Measurements from ENCODE around the gene CCDC191. TPM values are rescaled to one million over a fixed set of nuclear protein-coding genes. Genes with fewer than 3 reads are reported as not detected.

Gene CCDC191
- total RNA-seq, 2 donors from 2014 or later = 4.8 to 5.4 TPM

- ATAC-seq (replicated peaks in 1 of 2) (no peak), DNase-seq (no peak)
- peaks cover 0 to 1% of the 10 kb centered on the region in 2 donors for H3K9me3 Mint-ChIP-seq
- H3K27me3 Mint-ChIP-seq (ENCODE audit: low read depth) = no peaks in the 10 kb centered on the region
- no peak overlapping the region for H3K27ac Mint-ChIP-seq
- H3K4me1 Mint-ChIP-seq (ENCODE audit: low read depth) = no peaks in the 10 kb centered on the region
- no peak overlapping the region for H3K4me3 Mint-ChIP-seq
- H3K36me3 Mint-ChIP-seq (ENCODE audit: insufficient read depth in 2 of 2) = peaks cover 0 to 2% of the 10 kb centered on the region in 2 donors
These were observed 74.5 kb downstream of the CCDC191 start for GRCh38 chr3:113981803-113982202.

GRCh38 chr3:113979916-113980315 lies 76.4 kb downstream of the CCDC191 start:
- peaks cover 0 to 3% of the 10 kb centered on the region in 2 donors for H3K36me3 Mint-ChIP-seq (ENCODE audit: insufficient read depth in 2 of 2)
- ATAC-seq (replicated peaks in 1 of 2) (no peak), DNase-seq (no peak)
- H3K9me3 Mint-ChIP-seq = no peaks in the 10 kb centered on the region
- H3K27me3 Mint-ChIP-seq (ENCODE audit: low read depth) = no peaks in the 10 kb centered on the region
- no peak overlapping the region for H3K27ac Mint-ChIP-seq
- no peaks in the 10 kb centered on the region for H3K4me1 Mint-ChIP-seq (ENCODE audit: low read depth)
- H3K4me3 Mint-ChIP-seq = no peak overlapping the region

GRCh38 chr3:113977822-113978221 lies 78.5 kb downstream of the CCDC191 start:
- no peak for DNase-seq
- H3K4me1 Mint-ChIP-seq (ENCODE audit: low read depth) = no peaks in the 10 kb centered on the region
- no peak for ATAC-seq (replicated peaks in 1 of 2)
- no peak overlapping the region for H3K27ac Mint-ChIP-seq
- H3K27me3 Mint-ChIP-seq (ENCODE audit: low read depth) = no peaks in the 10 kb centered on the region
- peaks cover 7 to 11% of the 10 kb centered on the region in 2 donors for H3K9me3 Mint-ChIP-seq
- H3K36me3 Mint-ChIP-seq (ENCODE audit: insufficient read depth in 2 of 2) = peaks cover 10 to 12% of the 10 kb centered on the region in 2 donors
- no peak overlapping the region for H3K4me3 Mint-ChIP-seq

GRCh38 chr3:113968986-113969385 lies 87.3 kb downstream of the CCDC191 start:
- no peak for DNase-seq
- H3K36me3 Mint-ChIP-seq (ENCODE audit: insufficient read depth in 2 of 2) = peaks cover 10 to 12% of the 10 kb centered on the region in 2 donors
- no peaks in the 10 kb centered on the region for H3K27me3 Mint-ChIP-seq (ENCODE audit: low read depth)
- peaks cover 8% of the 10 kb centered on the region for H3K4me1 Mint-ChIP-seq (ENCODE audit: low read depth)
- H3K9me3 Mint-ChIP-seq = peaks cover 12 to 14% of the 10 kb centered on the region in 2 donors
- ATAC-seq (replicated peaks in 1 of 2) = no peak
- H3K4me3 Mint-ChIP-seq = no peak overlapping the region
- no peak overlapping the region for H3K27ac Mint-ChIP-seq

- DNase-seq (no peak), ATAC-seq (replicated peaks in 1 of 2) (no peak)
- H3K4me1 Mint-ChIP-seq (ENCODE audit: low read depth) = peaks cover 12% of the 10 kb centered on the region
- peaks cover 0 to 2% of the 10 kb centered on the region in 2 donors for H3K36me3 Mint-ChIP-seq (ENCODE audit: insufficient read depth in 2 of 2)
- H3K27me3 Mint-ChIP-seq (ENCODE audit: low read depth) = no peaks in the 10 kb centered on the region
- no peak overlapping the region for H3K4me3 Mint-ChIP-seq
- no peak overlapping the region for H3K27ac Mint-ChIP-seq
- peaks cover 0 to 3% of the 10 kb centered on the region in 2 donors for H3K9me3 Mint-ChIP-seq
These were observed 90.2 kb downstream of the CCDC191 start for GRCh38 chr3:113966172-113966571.

- Mint-ChIP-seq H3K4me3 (no peak overlapping the region), H3K27me3 (ENCODE audit: low read depth) (no peaks in the 10 kb centered on the region), H3K9me3 (peaks cover 0 to 3% of the 10 kb centered on the region in 2 donors), H3K36me3 (ENCODE audit: insufficient read depth in 2 of 2) (no peaks in the 10 kb centered on the region), H3K27ac (no peak overlapping the region), H3K4me1 (ENCODE audit: low read depth) (peaks cover 12% of the 10 kb centered on the region)
- ATAC-seq (replicated peaks in 1 of 2) = no peak
- no peak for DNase-seq
These were observed 92.4 kb downstream of the CCDC191 start for GRCh38 chr3:113963879-113964278.

- no peak for ATAC-seq (replicated peaks in 1 of 2)
- peaks cover 8% of the 10 kb centered on the region for H3K27me3 Mint-ChIP-seq (ENCODE audit: low read depth)
- no peaks in the 10 kb centered on the region for H3K9me3 Mint-ChIP-seq
- no peak overlapping the region for H3K4me3 Mint-ChIP-seq
- no peak for DNase-seq
- no peak overlapping the region for H3K27ac Mint-ChIP-seq
- no peaks in the 10 kb centered on the region for H3K36me3 Mint-ChIP-seq (ENCODE audit: insufficient read depth in 2 of 2)
- H3K4me1 Mint-ChIP-seq (ENCODE audit: low read depth) = peaks cover 17% of the 10 kb centered on the region
These were observed 102.1 kb downstream of the CCDC191 start for GRCh38 chr3:113954091-113954685.

- Mint-ChIP-seq H3K27ac (no peak overlapping the region), H3K36me3 (ENCODE audit: insufficient read depth in 2 of 2) (no peaks in the 10 kb centered on the region), H3K4me1 (ENCODE audit: low read depth) (peaks cover 22% of the 10 kb centered on the region), H3K27me3 (ENCODE audit: low read depth) (peaks cover 13% of the 10 kb centered on the region), H3K9me3 (no peaks in the 10 kb centered on the region), H3K4me3 (no peak overlapping the region)
- no peak for ATAC-seq (replicated peaks in 1 of 2)
- no peak for DNase-seq
These were observed 102.6 kb downstream of the CCDC191 start for GRCh38 chr3:113953677-113954076.

GRCh38 chr3:113952921-113953320 lies 103.4 kb downstream of the CCDC191 start:
- Mint-ChIP-seq H3K4me3 (no peak overlapping the region), H3K9me3 (no peaks in the 10 kb centered on the region), H3K27ac (no peak overlapping the region), H3K27me3 (ENCODE audit: low read depth) (peaks cover 13% of the 10 kb centered on the region), H3K36me3 (ENCODE audit: insufficient read depth in 2 of 2) (no peaks in the 10 kb centered on the region), H3K4me1 (ENCODE audit: low read depth) (peaks cover 24% of the 10 kb centered on the region)
- ATAC-seq (replicated peaks in 1 of 2) = no peak
- no peak for DNase-seq

GRCh38 chr3:113948015-113948917 lies 108.1 kb downstream of the CCDC191 start:
- Mint-ChIP-seq H3K27ac (no peak overlapping the region), H3K9me3 (no peaks in the 10 kb centered on the region), H3K27me3 (ENCODE audit: low read depth) (peaks cover 29% of the 10 kb centered on the region), H3K4me1 (ENCODE audit: low read depth) (peaks cover 16% of the 10 kb centered on the region), H3K36me3 (ENCODE audit: insufficient read depth in 2 of 2) (peaks cover 0 to 3% of the 10 kb centered on the region in 2 donors), H3K4me3 (peak overlapping the region; percentile 64 to 75)
- peak; percentile 43 to 44 for DNase-seq
- peak; percentile 48 to 55 for ATAC-seq (replicated peaks in 1 of 2)

- H3K4me3 Mint-ChIP-seq = peak within 1 kb of the TSS; percentile 77 to 90
- H3K4me1 Mint-ChIP-seq (ENCODE audit: low read depth) = peaks cover 15% of the 10 kb centered on the region
- ATAC-seq (replicated peaks in 1 of 2) (peak; percentile 85), DNase-seq (peak; percentile 69 to 78)
- H3K27ac Mint-ChIP-seq = peak within 1 kb of the TSS; percentile 3
- H3K27me3 Mint-ChIP-seq (ENCODE audit: low read depth) = peaks cover 29% of the 10 kb centered on the region
- peaks cover 0 to 3% of the 10 kb centered on the region in 2 donors for H3K36me3 Mint-ChIP-seq (ENCODE audit: insufficient read depth in 2 of 2)
- H3K9me3 Mint-ChIP-seq = no peaks in the 10 kb centered on the region
These were observed 108.8 kb downstream of the CCDC191 start, which contains the start of gene ZDHHC23 for GRCh38 chr3:113947372-113948014. Gene ZDHHC23, plus strand, starts transcription at chr3:113948013. Its CDS starts 790 bp downstream, at chr3:113948803.

- Mint-ChIP-seq H3K27me3 (ENCODE audit: low read depth) (peaks cover 29% of the 10 kb centered on the region), H3K27ac (peak overlapping the region; percentile 30), H3K4me3 (peak overlapping the region; percentile 77 to 90), H3K4me1 (ENCODE audit: low read depth) (peaks cover 15% of the 10 kb centered on the region), H3K9me3 (no peaks in the 10 kb centered on the region), H3K36me3 (ENCODE audit: insufficient read depth in 2 of 2) (peaks cover 0 to 3% of the 10 kb centered on the region in 2 donors)
- DNase-seq = no peak
- ATAC-seq (replicated peaks in 1 of 2) = no peak
These were observed 109.5 kb downstream of the CCDC191 start for GRCh38 chr3:113946831-113947230.

GRCh38 chr3:113927556-113927955 lies 128.8 kb downstream of the CCDC191 start:
- peaks cover 14% of the 10 kb centered on the region in 2 donors for H3K36me3 Mint-ChIP-seq (ENCODE audit: insufficient read depth in 2 of 2)
- H3K9me3 Mint-ChIP-seq = peaks cover 19 to 20% of the 10 kb centered on the region in 2 donors
- H3K4me1 Mint-ChIP-seq (ENCODE audit: low read depth) = no peaks in the 10 kb centered on the region

More at GRCh38 chr3:113927556-113927955, 128.8 kb downstream of the CCDC191 start:
- Mint-ChIP-seq H3K27ac (no peak overlapping the region), H3K4me3 (no peak overlapping the region), H3K27me3 (ENCODE audit: low read depth) (peaks cover 14% of the 10 kb centered on the region)
- DNase-seq = no peak
- no peak for ATAC-seq (replicated peaks in 1 of 2)

Measured in activated T-cell treated with anti-CD3 and anti-CD28 coated beads, Interleukin-2, amount 50 U/mL, for 72 hours (primary cell).